GM15510 (cell line): ENCODE data around the gene CNTD1.

Experiments
- POLR2A ChIP-seq: IDR thresholded peaks from 3 replicates; pipeline ENCODE4 v1.6.1; 2011; ENCODE audit warnings: borderline replicate concordance; ENCODE audit not compliant: insufficient read length; ENCODE audit errors: extremely low read depth

The CNTD1 gene, protein sequence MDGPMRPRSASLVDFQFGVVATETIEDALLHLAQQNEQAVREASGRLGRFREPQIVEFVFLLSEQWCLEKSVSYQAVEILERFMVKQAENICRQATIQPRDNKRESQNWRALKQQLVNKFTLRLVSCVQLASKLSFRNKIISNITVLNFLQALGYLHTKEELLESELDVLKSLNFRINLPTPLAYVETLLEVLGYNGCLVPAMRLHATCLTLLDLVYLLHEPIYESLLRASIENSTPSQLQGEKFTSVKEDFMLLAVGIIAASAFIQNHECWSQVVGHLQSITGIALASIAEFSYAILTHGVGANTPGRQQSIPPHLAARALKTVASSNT

GRCh38 chr17:42798383-42799380 lies at the start of gene CNTD1, which contains the start of gene COA3:
CNTD1 (plus strand) TSS chr17:42798861; CDS start chr17:42799068, 207 bp downstream.
COA3 (minus strand) TSS chr17:42798704; CDS start chr17:42798681, 23 bp downstream.
- TF ChIP-seq POLR2A = peak; percentile 72

GRCh38 chr17:42748908-42749798 lies 49.5 kb upstream of the CNTD1 start:
- no peak for TF ChIP-seq POLR2A

DNA sequence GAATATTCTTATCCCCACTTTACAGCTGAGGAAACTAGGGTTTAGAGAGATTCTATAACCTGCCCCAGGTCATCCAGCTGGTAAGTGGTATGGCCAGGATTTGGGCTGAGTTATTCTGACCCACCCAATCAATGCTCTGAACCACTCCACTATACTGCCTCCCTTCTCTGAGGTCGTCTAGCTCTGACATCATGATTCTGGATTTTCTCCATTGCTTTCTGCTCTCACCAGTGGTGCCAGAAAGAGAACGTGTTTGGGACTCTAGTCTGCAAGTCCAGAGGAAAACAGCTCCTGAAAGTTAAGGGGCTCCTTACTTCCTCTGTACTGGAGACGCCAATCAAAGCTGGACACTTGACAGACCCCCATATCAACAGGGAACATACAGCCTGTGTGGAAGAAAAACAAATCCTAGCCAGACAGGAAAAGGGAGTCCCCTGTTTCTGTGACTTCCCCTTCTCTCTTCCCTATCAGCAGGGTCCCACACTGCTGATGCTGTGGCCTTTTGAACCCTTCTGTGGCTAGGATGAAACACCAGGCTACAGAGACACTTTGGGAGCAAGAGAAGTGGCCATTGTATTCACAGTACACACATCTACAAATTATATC lies 47.8 kb upstream of the CNTD1 start:
- TF ChIP-seq POLR2A = no peak

GRCh38 chr17:42751628-42752027 lies 47.0 kb upstream of the CNTD1 start:
- TF ChIP-seq POLR2A = no peak

GRCh38 chr17:42754782-42755181 lies 43.9 kb upstream of the CNTD1 start:
- TF ChIP-seq POLR2A = no peak

DNA sequence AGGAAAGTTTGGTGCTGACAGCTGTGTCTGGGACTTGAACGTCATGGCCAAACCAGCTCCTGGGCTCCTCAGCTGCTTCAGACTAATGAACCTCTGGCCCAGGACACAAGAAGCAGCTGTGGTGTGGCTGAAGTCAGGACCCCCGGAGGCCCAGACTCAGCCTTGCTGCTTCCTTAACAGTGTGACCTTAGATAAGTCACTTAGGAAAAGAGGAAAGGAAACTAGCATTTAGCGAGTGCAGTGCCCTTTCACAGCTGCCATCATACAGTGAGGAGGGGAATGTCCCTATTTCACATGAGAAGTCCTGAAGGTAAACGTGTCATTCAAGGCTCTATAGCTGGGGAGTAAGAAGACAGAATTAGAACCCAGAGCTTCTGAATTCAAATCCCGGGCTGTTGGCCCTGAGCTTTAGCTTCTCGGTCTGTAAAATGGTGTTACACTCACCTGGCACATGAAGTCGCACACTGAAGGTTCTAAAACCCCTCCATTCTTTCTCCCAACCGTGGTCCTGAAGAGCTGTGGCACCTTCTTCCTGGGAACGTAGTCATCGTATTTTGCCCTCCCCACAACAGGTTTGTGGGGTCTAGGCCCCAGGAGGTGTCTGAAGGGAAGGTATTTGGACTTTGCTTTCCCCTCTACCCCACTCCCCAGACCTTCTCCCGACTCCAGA lies 38.5 kb upstream of the CNTD1 start:
- no peak for TF ChIP-seq POLR2A

- TF ChIP-seq POLR2A = no peak
These were observed 37.7 kb upstream of the CNTD1 start, which contains the start of gene RAMP2 for GRCh38 chr17:42760652-42761581. RAMP2 (plus strand) TSS chr17:42761227; CDS start chr17:42761262, 35 bp downstream.

DNA sequence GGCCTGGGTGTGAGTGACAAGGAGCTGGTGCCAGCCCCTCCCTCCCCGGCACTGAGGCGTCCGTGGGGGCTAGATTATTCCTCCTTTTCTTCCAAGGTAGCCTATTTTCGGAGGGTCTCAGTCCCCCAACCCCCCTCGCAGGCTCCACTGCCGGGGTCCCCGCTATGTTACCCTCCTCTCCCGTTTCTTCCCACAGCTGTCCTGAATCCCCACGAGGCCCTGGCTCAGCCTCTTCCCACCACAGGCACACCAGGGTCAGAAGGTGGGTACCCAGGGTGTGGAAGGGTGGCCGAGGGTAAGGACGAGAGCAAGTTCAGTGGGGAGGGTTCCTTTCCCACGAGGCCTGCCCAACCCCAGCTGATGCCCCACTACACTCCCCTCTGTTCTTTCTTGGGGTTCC lies 37.0 kb upstream of the CNTD1 start:
- TF ChIP-seq POLR2A = no peak

DNA sequence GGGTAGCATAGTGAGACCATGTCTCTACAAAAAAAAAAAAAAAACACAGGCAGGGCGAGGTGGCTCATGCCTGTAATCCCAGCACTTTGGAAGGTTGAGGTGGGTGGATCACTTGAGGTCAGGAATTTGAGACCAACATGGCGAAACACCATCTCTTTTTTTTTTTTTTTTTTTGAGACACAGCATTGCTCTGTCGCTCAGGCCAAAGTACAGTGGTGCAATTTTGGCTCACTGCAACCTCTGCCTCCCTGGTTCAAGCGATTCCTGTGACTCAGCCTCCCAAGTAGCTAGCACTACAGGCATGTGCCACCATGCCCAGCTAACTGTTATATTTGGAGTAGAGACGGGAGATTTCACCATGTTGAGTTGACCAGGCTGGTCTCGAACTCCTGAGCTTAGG lies 32.5 kb upstream of the CNTD1 start:
- no peak for TF ChIP-seq POLR2A

GRCh38 chr17:42767512-42767911 lies 31.1 kb upstream of the CNTD1 start:
- TF ChIP-seq POLR2A = no peak

GRCh38 chr17:42772945-42773289 lies 25.7 kb upstream of the CNTD1 start:
- no peak for TF ChIP-seq POLR2A

DNA sequence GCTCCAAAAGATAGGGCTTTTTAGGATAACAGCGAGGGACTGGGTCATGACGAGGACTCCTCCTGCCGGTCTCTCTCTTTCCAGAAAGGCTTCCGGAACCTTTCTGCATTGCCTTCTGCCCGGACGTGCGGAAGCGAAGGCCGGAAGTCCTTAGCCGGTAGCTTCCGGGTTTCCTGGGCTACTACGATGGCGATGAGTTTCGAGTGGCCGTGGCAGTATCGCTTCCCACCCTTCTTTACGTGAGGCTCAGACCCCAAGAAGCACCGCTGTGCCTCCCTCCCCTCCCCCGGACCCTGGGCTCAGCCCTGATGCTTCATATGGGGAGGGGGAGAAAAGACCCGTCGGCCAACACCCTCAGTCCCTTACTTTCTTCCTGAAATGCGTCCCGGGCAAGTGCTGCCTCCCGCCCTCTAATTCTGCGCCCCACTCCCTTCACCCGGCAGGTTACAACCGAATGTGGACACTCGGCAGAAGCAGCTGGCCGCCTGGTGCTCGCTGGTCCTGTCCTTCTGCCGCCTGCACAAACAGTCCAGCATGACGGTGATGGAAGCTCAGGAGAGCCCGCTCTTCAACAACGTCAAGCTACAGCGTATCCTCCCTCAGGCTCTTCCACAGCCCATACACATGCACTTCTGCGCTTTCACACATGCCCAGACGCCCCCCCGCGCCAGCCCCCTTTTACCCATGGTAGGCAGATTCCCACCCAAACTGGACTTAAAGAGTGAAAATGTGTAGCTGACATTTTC lies 25.2 kb upstream of the CNTD1 start, which contains the start of gene VPS25:
VPS25 (plus strand) TSS at position 160 of the 746 bp plus-strand sequence; CDS start at position 187, 27 bp downstream.
- TF ChIP-seq POLR2A = peak; percentile 89
